ENCODE results near the gene SPINT1. TPM values are rescaled to one million over a fixed set of nuclear protein-coding genes. Genes with fewer than 3 reads are reported as not detected.

SPINT1 gene
- total RNA-seq, 3 donors from 2014 or later: 167 to 415 (median 324) TPM

DNA sequence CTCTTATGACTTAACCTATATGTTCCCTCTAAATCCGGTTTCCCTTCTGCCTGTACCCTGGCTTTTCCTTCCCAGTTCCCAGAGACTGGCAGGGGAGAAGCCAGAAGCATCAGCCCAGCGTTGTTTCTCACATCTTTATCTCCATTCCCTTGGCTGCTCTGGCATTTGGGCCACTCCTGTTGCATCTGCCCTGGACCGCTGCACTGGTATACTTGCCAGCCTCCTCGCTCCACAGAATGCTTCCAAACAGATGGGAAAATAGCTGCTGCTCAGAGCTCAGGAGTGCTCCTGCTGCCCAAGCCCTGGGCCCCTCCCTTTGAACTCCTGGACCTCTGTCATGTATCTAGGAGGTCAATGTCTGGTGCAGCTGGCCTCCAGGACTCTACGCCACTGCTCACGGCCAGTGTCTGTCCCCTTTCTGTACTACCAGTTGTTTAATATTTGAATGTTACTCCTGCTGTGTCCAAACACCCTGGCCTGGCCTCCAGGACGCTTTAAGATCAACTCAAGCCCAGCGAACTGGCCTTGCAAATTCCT is 6.8 kb downstream of the SPINT1 start:
- intact Hi-C loops (cut with DNase I, micrococcal nuclease): no loop called here
- Histone ChIP-seq H3K4me1 (ENCODE audit: low read depth) (peaks cover 26% of the 10 kb centered on the region), H3K4me3 (no peak overlapping the region), H3K9me3 (no peaks in the 10 kb centered on the region), H3K36me3 (ENCODE audit: low read depth) (peaks cover 3% of the 10 kb centered on the region)
- peak in 2 of 3 donors; percentile 35 to 37 for DNase-seq
- TF ChIP-seq, protein P1, sequence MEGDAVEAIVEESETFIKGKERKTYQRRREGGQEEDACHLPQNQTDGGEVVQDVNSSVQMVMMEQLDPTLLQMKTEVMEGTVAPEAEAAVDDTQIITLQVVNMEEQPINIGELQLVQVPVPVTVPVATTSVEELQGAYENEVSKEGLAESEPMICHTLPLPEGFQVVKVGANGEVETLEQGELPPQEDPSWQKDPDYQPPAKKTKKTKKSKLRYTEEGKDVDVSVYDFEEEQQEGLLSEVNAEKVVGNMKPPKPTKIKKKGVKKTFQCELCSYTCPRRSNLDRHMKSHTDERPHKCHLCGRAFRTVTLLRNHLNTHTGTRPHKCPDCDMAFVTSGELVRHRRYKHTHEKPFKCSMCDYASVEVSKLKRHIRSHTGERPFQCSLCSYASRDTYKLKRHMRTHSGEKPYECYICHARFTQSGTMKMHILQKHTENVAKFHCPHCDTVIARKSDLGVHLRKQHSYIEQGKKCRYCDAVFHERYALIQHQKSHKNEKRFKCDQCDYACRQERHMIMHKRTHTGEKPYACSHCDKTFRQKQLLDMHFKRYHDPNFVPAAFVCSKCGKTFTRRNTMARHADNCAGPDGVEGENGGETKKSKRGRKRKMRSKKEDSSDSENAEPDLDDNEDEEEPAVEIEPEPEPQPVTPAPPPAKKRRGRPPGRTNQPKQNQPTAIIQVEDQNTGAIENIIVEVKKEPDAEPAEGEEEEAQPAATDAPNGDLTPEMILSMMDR (IDR thresholded peaks at IDR 0.05): no peak
- ATAC-seq: no peak

GRCh38 chr15:40852529-40852928 is 8.7 kb downstream of the SPINT1 start:
- H3K36me3 ChIP-seq (ENCODE audit: low read depth): peaks cover 3% of the 10 kb centered on the region
- intact Hi-C loops (cut with DNase I, micrococcal nuclease): no loop called here
- peak; percentile 82 for ATAC-seq
- DNase-seq: peak; percentile 49 to 94 (median 69)
- peaks cover 40% of the 10 kb centered on the region for H3K4me1 ChIP-seq (ENCODE audit: low read depth)
- H3K4me3 ChIP-seq: no peak overlapping the region
- H3K9me3 ChIP-seq: no peaks in the 10 kb centered on the region
- TF ChIP-seq, protein P1 (IDR thresholded peaks at IDR 0.05): no peak

GRCh38 chr15:40853241-40853890 is 9.5 kb downstream of the SPINT1 start:
- H3K4me3 ChIP-seq: no peak overlapping the region
- peak in 1 of 3 donors; percentile 45 for DNase-seq
- H3K4me1 ChIP-seq (ENCODE audit: low read depth): peaks cover 42% of the 10 kb centered on the region
- peaks cover 3% of the 10 kb centered on the region for H3K36me3 ChIP-seq (ENCODE audit: low read depth)
- ATAC-seq: no peak
- TF ChIP-seq, protein P1 (IDR thresholded peaks at IDR 0.05): no peak
- intact Hi-C loops (cut with DNase I, micrococcal nuclease): no loop called here
- H3K9me3 ChIP-seq: no peaks in the 10 kb centered on the region

DNA sequence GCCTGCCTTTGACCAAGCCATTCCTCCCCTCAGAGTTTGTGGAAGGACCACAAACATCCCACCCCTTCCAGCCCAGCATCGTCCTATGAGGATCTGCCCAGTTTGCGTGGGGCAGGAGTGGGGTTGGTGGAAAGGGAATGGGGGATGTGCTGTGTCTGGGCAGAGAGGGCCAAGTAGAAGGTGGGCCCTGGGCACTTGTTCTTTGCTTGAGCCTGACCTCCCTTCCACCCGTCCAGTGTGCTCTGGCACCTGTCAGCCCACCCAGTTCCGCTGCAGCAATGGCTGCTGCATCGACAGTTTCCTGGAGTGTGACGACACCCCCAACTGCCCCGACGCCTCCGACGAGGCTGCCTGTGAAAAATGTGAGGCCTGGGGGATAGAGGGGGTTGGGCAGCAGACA is 10.3 kb downstream of the SPINT1 start:
- ATAC-seq (no peak), DNase-seq (peak in 1 of 3 donors; percentile 41)
- no peak overlapping the region for H3K4me3 ChIP-seq
- no peaks in the 10 kb centered on the region for H3K9me3 ChIP-seq
- peaks cover 3% of the 10 kb centered on the region for H3K36me3 ChIP-seq (ENCODE audit: low read depth)
- TF ChIP-seq, protein P1 (IDR thresholded peaks at IDR 0.05): no peak
- peaks cover 46% of the 10 kb centered on the region for H3K4me1 ChIP-seq (ENCODE audit: low read depth)
- intact Hi-C loops (cut with DNase I, micrococcal nuclease): no loop called here

- no peak for DNase-seq
- no peak for ATAC-seq
- peaks cover 3% of the 10 kb centered on the region for H3K36me3 ChIP-seq (ENCODE audit: low read depth)
- no peak overlapping the region for H3K4me3 ChIP-seq
- H3K9me3 ChIP-seq: no peaks in the 10 kb centered on the region
- peaks cover 42% of the 10 kb centered on the region for H3K4me1 ChIP-seq (ENCODE audit: low read depth)
- intact Hi-C loops (cut with DNase I, micrococcal nuclease): loop anchor here (2.0 to 5.0 kb wide), 2 partner anchors 37 kb away; partner anchors contain the start of gene VPS18 (in 1 of the 2)
- TF ChIP-seq, protein P1 (IDR thresholded peaks at IDR 0.05): no peak
These were observed 11.9 kb downstream of the SPINT1 start for GRCh38 chr15:40855706-40856234.

Data from mucosa of descending colon (tissue), 3 donors.